ENCODE measurements around the gene EID2B. TPM values are rescaled to one million over a fixed set of nuclear protein-coding genes. Genes with fewer than 3 reads are reported as not detected.

EID2B gene
- total and polyA plus RNA-seq, 2 of the 13 experiments (the other 11 are each of a cell fraction or from before 2014, with no cell fraction given): 2.5 to 3.7 TPM

- TF ChIP-seq ZBTB40 (IDR thresholded peaks at IDR 0.05): no peak
- peak; percentile 89; the same call in 1 of the 2 replicates for TF ChIP-seq ZBTB40 (CRISPR knock-in tag; IDR thresholded peaks at IDR 0.05)
- peak; percentile 87; the same call in 1 of the 2 replicates for TF ChIP-seq ZFP90 (CRISPR knock-in tag; IDR thresholded peaks at IDR 0.05; ENCODE audit: borderline replicate concordance)
- peak; percentile 67; the same call in 1 of the 2 replicates for TF ChIP-seq HIC2 (CRISPR knock-in tag; IDR thresholded peaks at IDR 0.05; ENCODE audit: low read depth)
- peak; percentile 91; the same call in 1 of the 2 replicates for TF ChIP-seq FOXM1 (CRISPR knock-in tag; IDR thresholded peaks at IDR 0.05)
- TF ChIP-seq ZNF740 (CRISPR knock-in tag; IDR thresholded peaks at IDR 0.05): peak; percentile 86
- peak; percentile 98 for TF ChIP-seq ZNF761 (CRISPR knock-in tag; conservative IDR thresholded peaks at IDR 0.05)
- peak; percentile 95; the same call in 1 of the 2 replicates for TF ChIP-seq ZBTB42 (CRISPR knock-in tag; IDR thresholded peaks at IDR 0.05)
- TF ChIP-seq HNF1A (IDR thresholded peaks at IDR 0.05; ENCODE audit: low read depth): no peak
- peak; percentile 68 for TF ChIP-seq HNF1A (CRISPR knock-in tag; IDR thresholded peaks at IDR 0.05; ENCODE audit: borderline replicate concordance)
- peak; percentile 93 for TF ChIP-seq ZBTB7A (CRISPR knock-in tag; IDR thresholded peaks at IDR 0.05)
- TF ChIP-seq NFE2L1 (CRISPR knock-in tag; IDR thresholded peaks at IDR 0.05; ENCODE audit: borderline replicate concordance): peak; percentile 58; the same call in 1 of the 2 replicates
These were observed 29.8 kb downstream of the EID2B start (continued) for GRCh38 chr19:39502640-39503417.

Measured in HepG2 (cell line).